ENCODE results near the gene PTGES.
"Not testable (repeated sequence)": the region's sequence is repeated elsewhere in the genome, so short reads cannot be mapped to it uniquely, and the experiment has no call there.

PTGES gene

GRCh38 chr9:129752900-129753729 lies at the start of gene PTGES:
Gene PTGES (minus strand): TSS chr9:129753042. CDS start chr9:129753012, 30 bp downstream.
- DNase-seq (ENCODE audit: low read depth in 2 of 2): peak; percentile 23 to 52

GRCh38 chr9:129801504-129801903 lies 48.7 kb upstream of the PTGES start:
- no peak for DNase-seq (ENCODE audit: low read depth in 2 of 2)

GRCh38 chr9:129798973-129799372 lies 46.1 kb upstream of the PTGES start:
- DNase-seq (ENCODE audit: low read depth in 2 of 2): no peak

GRCh38 chr9:129796029-129796428 lies 43.2 kb upstream of the PTGES start:
- DNase-seq (ENCODE audit: low read depth in 2 of 2): not testable (repeated sequence)

- DNase-seq (ENCODE audit: low read depth in 2 of 2): no peak
Measured at GRCh38 chr9:129794549-129794948, 41.7 kb upstream of the PTGES start.

- no peak for DNase-seq (ENCODE audit: low read depth in 2 of 2)
Measured at GRCh38 chr9:129786481-129786880, 33.6 kb upstream of the PTGES start.

GRCh38 chr9:129785866-129786265 lies 33.0 kb upstream of the PTGES start:
- DNase-seq (ENCODE audit: low read depth in 2 of 2): no peak

- not testable (repeated sequence) for DNase-seq (ENCODE audit: low read depth in 2 of 2)
Measured at GRCh38 chr9:129784970-129785369, 32.1 kb upstream of the PTGES start.

- peak; percentile 36 to 60 for DNase-seq (ENCODE audit: low read depth in 2 of 2)
Measured at GRCh38 chr9:129783516-129784361, 30.9 kb upstream of the PTGES start.

- DNase-seq (ENCODE audit: low read depth in 2 of 2): no peak
Measured at GRCh38 chr9:129781981-129782380, 29.1 kb upstream of the PTGES start.

- no peak for DNase-seq (ENCODE audit: low read depth in 2 of 2)
Measured at GRCh38 chr9:129781131-129781530, 28.3 kb upstream of the PTGES start.

GRCh38 chr9:129779560-129780190 lies 26.8 kb upstream of the PTGES start:
- no peak for DNase-seq (ENCODE audit: low read depth in 2 of 2)

- DNase-seq (ENCODE audit: low read depth in 2 of 2): no peak
Measured at GRCh38 chr9:129778469-129778868, 25.6 kb upstream of the PTGES start.

GRCh38 chr9:129777769-129778130 lies 24.9 kb upstream of the PTGES start:
- DNase-seq (ENCODE audit: low read depth in 2 of 2): no peak

GRCh38 chr9:129776938-129777768 lies 24.3 kb upstream of the PTGES start:
- peak; percentile 62 to 70 for DNase-seq (ENCODE audit: low read depth in 2 of 2)

GRCh38 chr9:129776566-129776937 lies 23.7 kb upstream of the PTGES start:
- DNase-seq (ENCODE audit: low read depth in 2 of 2): no peak

- not testable (repeated sequence) for DNase-seq (ENCODE audit: low read depth in 2 of 2)
Measured at GRCh38 chr9:129776096-129776495, 23.3 kb upstream of the PTGES start.

GRCh38 chr9:129775448-129775798 lies 22.6 kb upstream of the PTGES start:
- DNase-seq (ENCODE audit: low read depth in 2 of 2): no peak

- no peak for DNase-seq (ENCODE audit: low read depth in 2 of 2)
Measured at GRCh38 chr9:129774791-129775447, 22.1 kb upstream of the PTGES start.

GRCh38 chr9:129773262-129774048 lies 20.6 kb upstream of the PTGES start:
- no peak for DNase-seq (ENCODE audit: low read depth in 2 of 2)
